Mucosa of descending colon (tissue), 3 donors: Measurements from ENCODE around the gene RPS6KA1. TPM values are rescaled to one million over a fixed set of nuclear protein-coding genes. Genes with fewer than 3 reads are reported as not detected.

Experiments used
- ATAC-seq: fragments of 200-7000 bp; cut with Tn5 transposase; one replicate; pipeline ENCODE4 v1.9.1; 2020; ENCODE audit warnings: mild to moderate bottlenecking, moderate library complexity
- DNase-seq, 3 donors: peaks; one replicate each; pipeline ENCODE4 v3.0.0-alpha.2; 2020
- H3K36me3 ChIP-seq: fragments of 200-600 bp; one replicate; pipeline ENCODE4 v1.8.0; 2021; ENCODE audit warnings: low read depth, mild to moderate bottlenecking
- H3K4me1 ChIP-seq: fragments of 200-600 bp; one replicate; pipeline ENCODE4 v1.8.0; 2021; ENCODE audit warnings: low read depth, mild to moderate bottlenecking
- H3K4me3 ChIP-seq: fragments of 200-600 bp; one replicate; pipeline ENCODE4 v1.8.0; 2021; ENCODE audit warnings: mild to moderate bottlenecking
- H3K9me3 ChIP-seq: fragments of 200-600 bp; one replicate; pipeline ENCODE4 v1.8.0; 2021; ENCODE audit warnings: mild to moderate bottlenecking
- intact Hi-C, 2 donors: fragments of 100-400 bp; cut with DNase I in 1 of 2; cut with micrococcal nuclease in 1 of 2; formaldehyde crosslinking; loops; one replicate each; pipeline versions ENCODE4 v1.11.0 to v1.11.1; 2022; cut with DNase I, micrococcal nuclease
- long read RNA-seq, 2 donors: library from polyadenylated mRNA; unstranded; transcript quantifications; one replicate each; pipeline ENCODE4 v2.0.0, GENCODE V29; 2019 to 2021
- total RNA-seq, 3 donors: library from RNA; stranded (reverse); fragmentation: NEBNext Ultra II Directional in 2 of 3; extraction: Animal tissue kit (Norgen Biotek cat#: 25700) in 2 of 3; gene quantifications; one replicate each; pipeline versions ENCODE4 v1.2.1 to v1.2.4, GENCODE V29; 2021 to 2023
- TF ChIP-seq, protein P1 (sequence below): fragments of 200-600 bp; IDR thresholded peaks from one replicate; pipeline ENCODE4 v1.8.0; 2022; ENCODE audit warnings: antibody characterized with exemption, mild to moderate bottlenecking
- donor health status: DM: no; HTN: no; CAD: no; lungs with moderate emphysema.
- donor health status: DM: no; HTN: no; CAD: no.
- donor health status: DM: no; HTN: yes; CAD: no.

RPS6KA1 gene
- total RNA-seq: 100 to 1,000 TPM in 2 of 3 donors, 10 to 100 TPM in 1; 81.4 to 183 (median 146) TPM
- long read RNA-seq, donor 1, transcript RPS6KA1-204 (22 exons, 3,186 nt): major isoform, 191 of 236 reads
- long read RNA-seq, donor 1, partial matches to known transcripts: 11 of 236 reads
- long read RNA-seq, donor 1, other reads (novel, unspliced or antisense): 27 of 236 reads
- long read RNA-seq, donor 2, partial matches to known transcripts: 8 of 15 reads
- long read RNA-seq, donor 2, other reads (novel, unspliced or antisense): 2 of 15 reads

DNA sequence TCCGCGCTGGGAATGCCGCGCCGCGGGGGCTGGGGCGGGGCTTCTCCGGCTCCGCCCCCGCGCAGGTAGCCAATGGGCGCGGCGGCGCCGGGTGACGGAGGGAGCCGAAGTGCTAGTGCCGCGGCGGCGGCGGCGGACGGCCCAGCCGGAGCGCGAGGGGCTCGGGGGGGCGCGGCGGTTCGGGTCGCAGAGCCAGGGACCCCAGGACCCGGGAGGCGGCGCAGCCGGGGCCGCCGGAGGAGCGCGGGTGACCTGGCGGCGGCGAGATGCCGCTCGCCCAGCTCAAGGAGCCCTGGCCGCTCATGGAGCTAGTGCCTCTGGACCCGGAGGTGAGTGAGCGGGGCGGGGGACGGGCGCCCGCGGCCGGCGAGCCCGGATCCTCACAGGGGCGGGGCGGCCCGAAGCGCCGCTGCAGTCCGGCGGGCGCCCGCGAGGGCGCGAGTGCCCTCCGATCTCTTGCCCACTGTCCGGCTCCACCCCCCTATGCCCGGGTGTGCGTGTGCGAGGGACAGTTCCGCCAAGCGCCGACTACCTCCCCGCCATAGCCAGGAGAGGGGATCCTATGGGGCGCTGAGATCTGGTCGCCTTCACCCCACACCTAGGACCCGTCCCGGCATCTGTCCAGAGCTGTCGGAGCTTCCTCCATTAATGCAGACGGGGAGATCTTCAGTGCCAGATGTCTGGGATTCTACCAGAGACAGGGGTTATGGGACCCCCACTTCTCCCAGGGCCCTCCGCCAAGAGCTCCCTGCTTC, at the start of gene RPS6KA1:
TSS of gene RPS6KA1 (plus strand) at position 107 of the 755 bp plus-strand sequence. CDS start at position 267, 160 bp downstream.
- Histone ChIP-seq H3K4me3 (peak within 1 kb of the TSS; percentile 81), H3K36me3 (no peaks in the 10 kb centered on the region), H3K9me3 (no peaks in the 10 kb centered on the region), H3K4me1 (peaks cover 22% of the 10 kb centered on the region)
- TF ChIP-seq, protein P1, sequence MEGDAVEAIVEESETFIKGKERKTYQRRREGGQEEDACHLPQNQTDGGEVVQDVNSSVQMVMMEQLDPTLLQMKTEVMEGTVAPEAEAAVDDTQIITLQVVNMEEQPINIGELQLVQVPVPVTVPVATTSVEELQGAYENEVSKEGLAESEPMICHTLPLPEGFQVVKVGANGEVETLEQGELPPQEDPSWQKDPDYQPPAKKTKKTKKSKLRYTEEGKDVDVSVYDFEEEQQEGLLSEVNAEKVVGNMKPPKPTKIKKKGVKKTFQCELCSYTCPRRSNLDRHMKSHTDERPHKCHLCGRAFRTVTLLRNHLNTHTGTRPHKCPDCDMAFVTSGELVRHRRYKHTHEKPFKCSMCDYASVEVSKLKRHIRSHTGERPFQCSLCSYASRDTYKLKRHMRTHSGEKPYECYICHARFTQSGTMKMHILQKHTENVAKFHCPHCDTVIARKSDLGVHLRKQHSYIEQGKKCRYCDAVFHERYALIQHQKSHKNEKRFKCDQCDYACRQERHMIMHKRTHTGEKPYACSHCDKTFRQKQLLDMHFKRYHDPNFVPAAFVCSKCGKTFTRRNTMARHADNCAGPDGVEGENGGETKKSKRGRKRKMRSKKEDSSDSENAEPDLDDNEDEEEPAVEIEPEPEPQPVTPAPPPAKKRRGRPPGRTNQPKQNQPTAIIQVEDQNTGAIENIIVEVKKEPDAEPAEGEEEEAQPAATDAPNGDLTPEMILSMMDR: no peak
- peak; percentile 76 to 85 (median 82) for DNase-seq
- intact Hi-C loops: no loop called here
- ATAC-seq: peak; percentile 65

GRCh38 chr1:26482921-26483320, 46.6 kb upstream of the RPS6KA1 start:
- no peak for DNase-seq
- H3K4me1 ChIP-seq: no peaks in the 10 kb centered on the region
- H3K4me3 ChIP-seq: no peak overlapping the region
- no peak for ATAC-seq
- intact Hi-C loops: no loop called here
- TF ChIP-seq, protein P1: no peak
- no peaks in the 10 kb centered on the region for H3K36me3 ChIP-seq
- no peaks in the 10 kb centered on the region for H3K9me3 ChIP-seq

DNA sequence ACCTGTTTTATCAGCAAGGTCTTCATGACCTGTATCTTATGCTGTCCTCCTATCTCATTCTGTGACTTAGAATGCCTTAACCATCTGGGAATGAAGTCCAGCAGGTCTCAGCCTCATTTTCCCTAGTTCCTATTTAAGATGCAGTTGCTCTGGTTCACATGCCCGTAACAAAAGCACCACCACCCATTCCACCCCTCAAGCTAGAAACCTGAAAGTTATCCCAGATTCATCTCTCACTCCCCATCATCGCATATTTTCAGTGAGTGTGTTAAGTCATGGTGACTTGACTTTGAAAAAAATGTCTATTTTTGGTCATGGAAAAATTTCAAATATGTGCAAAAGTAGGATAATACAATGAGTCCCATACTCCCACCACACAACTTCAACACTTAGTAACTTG, 45.6 kb upstream of the RPS6KA1 start:
- H3K4me3 ChIP-seq: no peak overlapping the region
- H3K36me3 ChIP-seq: no peaks in the 10 kb centered on the region
- H3K9me3 ChIP-seq: no peaks in the 10 kb centered on the region
- TF ChIP-seq, protein P1: no peak
- H3K4me1 ChIP-seq: no peaks in the 10 kb centered on the region
- no peak for ATAC-seq
- no peak for DNase-seq
- intact Hi-C loops: no loop called here

DNA sequence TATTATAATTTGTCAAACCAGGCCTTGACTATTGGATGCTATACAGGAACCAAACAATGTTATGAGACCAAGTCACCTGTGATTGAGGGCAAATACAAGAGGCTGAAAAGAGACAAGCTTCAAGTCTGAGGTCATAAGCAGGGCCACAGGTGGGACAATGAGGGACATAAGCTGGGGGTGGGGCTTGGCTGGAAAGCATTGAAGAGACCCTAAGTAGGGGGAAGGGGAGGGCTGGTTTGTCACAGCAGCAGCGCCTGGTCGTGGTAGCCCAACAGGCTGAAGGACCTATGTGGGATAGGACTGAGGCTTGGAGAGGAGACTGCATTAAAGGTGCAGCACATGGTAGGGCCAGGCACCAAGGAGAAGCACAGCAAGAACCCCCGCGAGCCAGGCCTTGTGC, 39.4 kb upstream of the RPS6KA1 start:
- Histone ChIP-seq H3K4me3 (no peak overlapping the region), H3K4me1 (no peaks in the 10 kb centered on the region), H3K9me3 (no peaks in the 10 kb centered on the region), H3K36me3 (no peaks in the 10 kb centered on the region)
- DNase-seq (no peak), ATAC-seq (no peak)
- TF ChIP-seq, protein P1: no peak
- intact Hi-C loops: no loop called here

- intact Hi-C loops: no loop called here
- Histone ChIP-seq H3K4me3 (no peak overlapping the region), H3K4me1 (no peaks in the 10 kb centered on the region), H3K36me3 (no peaks in the 10 kb centered on the region), H3K9me3 (no peaks in the 10 kb centered on the region)
- TF ChIP-seq, protein P1: no peak
- no peak for DNase-seq
- ATAC-seq: no peak
Observed at GRCh38 chr1:26493267-26493666, 36.3 kb upstream of the RPS6KA1 start.
